Stimulated activated naive CD4-positive, alpha-beta T cell (primary cell): Measurements from ENCODE around the gene PLEKHA6.

ENCODE experiments used
- DNase-seq, 6 experiments: peaks; one replicate each; lab custom pipeline; 2025; lab: John Stamatoyannopoulos, UW

Gene PLEKHA6

GRCh38 chr1:204357551-204358490 is 1.9 kb downstream of the PLEKHA6 start:
- DNase-seq, result no peak

- DNase-seq, result no peak
Observed at GRCh38 chr1:204356997-204357396, 2.7 kb downstream of the PLEKHA6 start.

- DNase-seq, result no peak
Observed at GRCh38 chr1:204355913-204356312, 3.8 kb downstream of the PLEKHA6 start.

- no peak for DNase-seq
Observed at GRCh38 chr1:204354579-204354978, 5.2 kb downstream of the PLEKHA6 start.

DNA sequence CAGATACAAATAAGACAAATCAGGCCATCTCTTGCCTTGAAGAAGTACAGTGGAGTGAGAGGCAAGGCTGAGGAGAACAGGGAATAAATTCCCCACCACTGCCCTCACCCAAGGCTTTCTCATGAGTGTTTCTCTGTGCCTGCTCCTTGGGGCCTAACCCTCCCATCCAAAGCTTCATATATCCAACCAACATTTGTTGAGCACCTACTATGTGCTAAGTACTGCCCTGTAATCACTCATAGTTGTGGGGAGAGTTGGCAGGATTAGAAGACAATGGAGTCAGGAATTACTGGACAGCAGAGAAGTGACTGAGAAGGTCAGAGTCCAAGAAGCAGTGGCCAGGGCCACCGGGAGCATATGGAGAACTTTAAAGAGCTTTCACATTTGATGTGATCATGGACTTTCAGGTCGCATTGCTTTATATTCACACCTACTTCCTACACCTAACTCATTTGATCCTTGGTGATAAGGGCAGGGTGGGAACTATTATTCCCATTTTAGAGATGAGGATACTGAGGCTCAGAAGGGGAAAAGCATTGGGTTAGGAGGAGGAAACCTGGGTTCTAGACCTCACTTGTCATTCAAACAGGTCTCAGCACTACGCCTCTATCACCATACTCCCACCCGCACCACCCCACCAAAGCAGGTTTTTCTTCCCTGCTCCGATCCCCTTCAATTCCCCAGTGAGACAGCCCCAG is 6.4 kb downstream of the PLEKHA6 start:
- no peak for DNase-seq

DNA sequence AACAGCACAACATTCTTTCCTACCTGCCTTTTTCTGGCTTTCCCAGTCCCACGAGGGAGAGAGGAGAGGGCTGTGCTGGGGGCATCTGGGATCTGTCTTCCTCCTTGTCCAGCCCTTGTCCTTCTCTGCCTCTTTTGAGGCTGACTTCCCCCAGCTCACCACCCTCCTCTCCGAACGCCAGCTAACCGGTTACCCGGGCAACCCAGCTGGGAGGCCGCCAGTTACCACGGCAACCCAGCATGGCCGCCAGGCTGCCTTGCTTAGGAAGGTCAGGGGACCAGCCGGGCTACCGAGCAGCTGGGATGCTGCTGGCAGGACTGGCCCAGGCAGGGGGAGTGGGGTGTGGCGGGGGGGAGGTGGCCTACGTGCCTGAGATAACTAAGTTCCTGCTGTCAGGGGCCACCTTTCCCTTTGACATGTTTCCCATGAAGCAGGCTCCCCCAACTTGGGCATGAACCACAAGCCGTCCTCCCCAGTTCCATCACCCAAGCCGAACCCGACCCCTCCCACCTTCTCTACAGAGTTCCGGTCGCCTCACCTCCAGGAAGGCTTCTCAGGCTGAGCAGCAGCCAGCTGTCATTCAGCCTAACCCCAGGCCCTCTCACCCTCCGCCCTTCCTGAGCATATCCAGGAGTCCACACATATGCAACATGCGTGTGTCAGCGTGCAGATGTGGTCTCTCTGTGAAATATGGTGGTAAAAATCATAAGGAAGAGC is 8.7 kb downstream of the PLEKHA6 start:
- no peak for DNase-seq

- DNase-seq, result no peak
Observed at GRCh38 chr1:204350312-204350711, 9.4 kb downstream of the PLEKHA6 start.

DNA sequence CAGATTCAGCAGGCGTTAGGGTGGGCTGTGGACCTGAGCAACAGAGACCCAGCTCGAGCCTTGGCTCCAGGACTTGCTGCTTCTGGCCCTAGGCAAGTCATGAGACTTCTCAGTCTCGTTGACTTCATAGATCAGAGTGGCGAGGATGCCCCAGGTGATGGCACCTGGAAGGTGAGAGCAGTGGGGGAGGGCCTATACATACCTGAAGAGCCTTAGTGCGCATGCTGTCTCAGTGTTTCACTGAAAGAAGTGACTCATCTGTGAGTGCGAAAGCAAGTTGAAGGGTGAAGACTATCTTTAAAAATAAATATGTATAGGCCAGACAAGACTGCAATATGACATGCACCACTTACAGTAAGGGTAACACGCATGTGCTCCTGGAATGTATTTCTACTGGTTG is 10.1 kb downstream of the PLEKHA6 start:
- DNase-seq, result no peak

DNA sequence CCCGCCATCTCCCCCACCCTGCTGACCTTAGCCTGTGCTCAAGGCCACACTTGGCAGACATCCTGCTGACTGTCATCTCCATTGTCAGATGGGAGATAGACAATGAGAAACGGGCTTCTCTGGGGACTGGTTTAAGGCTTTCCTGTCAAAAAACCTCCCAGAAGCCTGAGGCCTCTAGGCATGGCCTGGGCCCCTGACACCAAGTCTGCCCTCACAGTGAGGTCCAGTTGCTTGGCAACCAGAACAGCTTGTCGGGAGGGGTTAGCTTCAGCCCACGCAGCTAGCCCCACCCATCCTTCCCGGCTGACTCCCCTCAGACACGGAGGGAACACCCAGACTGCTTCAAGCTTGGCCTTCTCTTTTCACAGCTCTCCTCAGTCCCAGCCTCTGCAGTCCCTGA is 11.0 kb downstream of the PLEKHA6 start:
- DNase-seq, result no peak

GRCh38 chr1:204348242-204348641 is 11.5 kb downstream of the PLEKHA6 start:
- DNase-seq, result no peak

DNA sequence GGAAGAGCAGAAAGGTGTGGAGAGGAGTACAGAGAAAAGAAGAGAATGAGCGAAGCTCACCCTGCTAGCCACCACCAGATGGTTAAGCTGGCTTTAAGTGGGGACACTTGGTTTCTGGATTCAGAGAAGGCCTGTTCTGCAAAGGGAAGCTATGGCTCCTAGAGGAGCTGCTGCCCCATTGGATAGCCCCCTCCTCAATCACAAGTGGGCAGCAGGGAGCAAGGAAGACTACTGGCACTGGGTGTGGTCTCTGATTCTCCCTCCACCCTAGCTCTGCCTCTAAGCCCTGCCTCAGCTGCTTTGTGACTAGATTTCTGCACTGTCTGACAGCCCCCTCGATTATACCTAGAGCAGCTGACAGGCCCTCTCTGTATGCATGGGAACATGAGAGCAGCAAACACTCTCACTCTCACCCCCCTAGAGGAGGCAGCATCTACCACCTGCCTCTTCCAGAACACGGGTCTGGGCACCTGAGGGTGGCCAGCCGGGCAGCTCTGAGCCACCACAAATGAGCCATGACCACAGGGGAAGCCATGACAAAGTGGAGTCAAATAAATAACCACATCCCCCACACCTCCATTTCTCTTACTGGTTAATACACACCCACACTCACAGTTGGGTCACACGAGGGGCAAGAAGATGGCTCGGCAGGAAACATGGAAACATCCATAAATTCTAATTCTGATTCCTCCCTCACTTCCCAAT is 13.6 kb downstream of the PLEKHA6 start:
- no peak for DNase-seq

- DNase-seq, result no peak
Observed at GRCh38 chr1:204345438-204345841, 14.3 kb downstream of the PLEKHA6 start.

GRCh38 chr1:204344665-204345355 is 14.9 kb downstream of the PLEKHA6 start:
- no peak for DNase-seq

DNA sequence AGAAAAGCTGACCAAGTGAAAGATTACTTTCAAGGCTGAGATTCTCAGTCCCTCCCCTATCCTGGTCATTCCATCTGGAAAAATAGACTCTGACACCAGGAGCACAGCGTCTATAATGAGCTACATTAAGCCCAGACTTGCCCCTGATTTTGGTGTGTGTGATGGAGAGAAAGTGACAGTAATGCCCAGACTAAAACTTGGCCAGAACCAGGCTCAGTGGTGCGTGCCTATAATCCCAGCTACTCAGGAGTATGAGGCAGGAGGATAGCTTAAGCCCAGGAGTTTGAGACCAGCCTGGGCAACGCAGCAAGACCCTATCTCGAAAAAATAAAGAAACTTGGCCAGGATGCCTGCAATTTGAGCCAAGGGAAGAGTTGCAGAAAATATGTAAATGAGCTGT is 15.9 kb downstream of the PLEKHA6 start:
- no peak for DNase-seq

GRCh38 chr1:204343247-204343646 is 16.5 kb downstream of the PLEKHA6 start:
- no peak for DNase-seq

GRCh38 chr1:204342310-204342709 is 17.4 kb downstream of the PLEKHA6 start:
- no peak for DNase-seq

DNA sequence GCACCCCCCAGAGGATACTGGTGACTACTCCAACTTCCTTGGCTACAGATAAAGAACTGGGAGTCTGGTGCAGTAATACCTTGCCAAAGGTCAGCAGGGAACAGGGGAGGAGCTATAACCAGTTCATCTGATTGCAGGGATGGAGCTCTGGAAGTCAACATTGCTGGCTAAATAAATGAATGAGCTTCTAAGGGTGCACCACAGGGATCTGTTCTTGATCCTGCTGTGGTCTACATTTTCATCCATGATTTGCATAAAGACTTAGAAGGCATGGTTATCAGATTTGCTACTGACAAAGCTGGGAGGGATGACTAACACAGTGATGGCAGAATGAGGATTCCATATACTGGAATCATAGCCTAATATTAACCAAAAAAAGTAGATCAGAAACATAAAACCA is 18.3 kb downstream of the PLEKHA6 start:
- no peak for DNase-seq

- no peak for DNase-seq
Observed at GRCh38 chr1:204340081-204340889, 19.4 kb downstream of the PLEKHA6 start.

- no peak for DNase-seq
Observed at GRCh38 chr1:204339541-204339940, 20.2 kb downstream of the PLEKHA6 start.

GRCh38 chr1:204338997-204339396 is 20.7 kb downstream of the PLEKHA6 start:
- no peak for DNase-seq

GRCh38 chr1:204338360-204338759 is 21.4 kb downstream of the PLEKHA6 start:
- no peak for DNase-seq
